Type B pancreatic cell (in vitro differentiated cells): ENCODE measurements around the gene PHLDA1. TPM values are rescaled to one million over a fixed set of nuclear protein-coding genes. Genes with fewer than 3 reads are reported as not detected.

ENCODE experiments used
- DNase-seq: peaks from one replicate; pipeline ENCODE4 v3.0.0; 2021; ENCODE audit warnings: mixed read lengths; ENCODE audit not compliant: unreplicated experiment; ENCODE audit errors: extremely low spot score
- H3K27ac Mint-ChIP-seq: 2 replicates; pipeline ENCODE4 v1.8.0; 2021; ENCODE audit warnings: mild to moderate bottlenecking, mixed read lengths
- H3K27me3 Mint-ChIP-seq: 2 replicates; pipeline ENCODE4 v1.8.0; 2021; ENCODE audit warnings: mixed read lengths
- H3K36me3 Mint-ChIP-seq: 2 replicates; pipeline ENCODE4 v1.8.0; 2021; ENCODE audit warnings: mixed read lengths
- H3K4me1 Mint-ChIP-seq: one replicate; pipeline ENCODE4 v1.8.0; 2021; ENCODE audit warnings: mixed read lengths; ENCODE audit not compliant: unreplicated experiment
- H3K4me3 Mint-ChIP-seq: 2 replicates; pipeline ENCODE4 v1.8.0; 2021; ENCODE audit warnings: mild to moderate bottlenecking, mixed read lengths
- H3K9me3 Mint-ChIP-seq: 2 replicates; pipeline ENCODE4 v1.8.0; 2021; ENCODE audit warnings: mixed read lengths
- CTCF ChIP-seq: fragments of 200-600 bp; sonication (generic); conservative IDR thresholded peaks from 2 replicates; pipeline ENCODE4 v1.5.0; 2021; ENCODE audit warnings: antibody characterized with exemption, mild to moderate bottlenecking
- total RNA-seq: library from RNA; stranded (reverse); gene quantifications from 2 replicates; pipeline ENCODE4 v1.2.1, GENCODE V29; 2021; ENCODE audit warnings: low replicate concordance

The PHLDA1 gene
- total RNA-seq, 1 donor from 2014 or later, result 67.5 TPM

- Mint-ChIP-seq H3K4me1 (no peaks in the 10 kb centered on the region), H3K27me3 (no peaks in the 10 kb centered on the region), H3K36me3 (peaks cover 34% of the 10 kb centered on the region), H3K27ac (no peak overlapping the region), H3K9me3 (no peaks in the 10 kb centered on the region), H3K4me3 (no peak overlapping the region)
- no peak for TF ChIP-seq CTCF
- DNase-seq, result no peak
Observed at GRCh38 chr12:76047742-76048141, 16.2 kb upstream of the PHLDA1 start.

GRCh38 chr12:76047060-76047459 lies 15.5 kb upstream of the PHLDA1 start:
- Mint-ChIP-seq H3K27me3 (no peaks in the 10 kb centered on the region), H3K4me3 (no peak overlapping the region), H3K36me3 (peaks cover 34% of the 10 kb centered on the region), H3K9me3 (no peaks in the 10 kb centered on the region), H3K27ac (no peak overlapping the region), H3K4me1 (no peaks in the 10 kb centered on the region)
- no peak for TF ChIP-seq CTCF
- no peak for DNase-seq

- H3K36me3 Mint-ChIP-seq, result peaks cover 15% of the 10 kb centered on the region
- H3K27me3 Mint-ChIP-seq, result no peaks in the 10 kb centered on the region
- no peaks in the 10 kb centered on the region for H3K4me1 Mint-ChIP-seq
- no peak overlapping the region for H3K27ac Mint-ChIP-seq
- TF ChIP-seq CTCF, result no peak
- H3K4me3 Mint-ChIP-seq, result no peak overlapping the region
- DNase-seq, result no peak
- H3K9me3 Mint-ChIP-seq, result no peaks in the 10 kb centered on the region
Observed at GRCh38 chr12:76043377-76043776, 11.8 kb upstream of the PHLDA1 start.

- Mint-ChIP-seq H3K27ac (no peak overlapping the region), H3K27me3 (no peaks in the 10 kb centered on the region), H3K4me3 (no peak overlapping the region), H3K4me1 (peaks cover 7% of the 10 kb centered on the region), H3K36me3 (peaks cover 15% of the 10 kb centered on the region), H3K9me3 (no peaks in the 10 kb centered on the region)
- no peak for DNase-seq
- no peak for TF ChIP-seq CTCF
Observed at GRCh38 chr12:76042147-76042546, 10.6 kb upstream of the PHLDA1 start.

DNA sequence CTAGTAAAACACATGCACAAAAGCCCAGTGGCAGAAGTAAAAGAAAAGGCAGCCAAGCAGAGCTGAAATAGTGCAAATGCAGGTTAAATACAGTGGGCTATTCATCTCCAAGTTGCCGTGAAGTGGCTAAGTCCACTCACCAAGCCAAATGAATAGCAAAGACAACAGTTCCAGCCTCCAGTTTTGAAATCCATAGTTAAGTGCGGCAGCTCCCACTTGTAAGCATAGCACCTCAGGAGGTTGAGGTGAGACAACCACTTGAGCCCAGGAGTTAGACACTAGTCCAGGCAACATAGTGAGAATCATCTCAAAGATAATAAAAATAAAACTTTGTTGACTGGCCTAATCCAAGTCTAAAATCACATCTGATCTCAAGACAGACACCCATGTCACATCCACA lies 9.8 kb upstream of the PHLDA1 start:
- TF ChIP-seq CTCF, result no peak
- Mint-ChIP-seq H3K36me3 (peaks cover 8% of the 10 kb centered on the region), H3K9me3 (no peaks in the 10 kb centered on the region), H3K4me3 (no peak overlapping the region), H3K4me1 (peaks cover 9% of the 10 kb centered on the region), H3K27me3 (no peaks in the 10 kb centered on the region), H3K27ac (peak overlapping the region; percentile 26)
- no peak for DNase-seq

GRCh38 chr12:76040461-76040860 lies 8.9 kb upstream of the PHLDA1 start:
- Mint-ChIP-seq H3K27me3 (no peaks in the 10 kb centered on the region), H3K4me3 (no peak overlapping the region)

More at GRCh38 chr12:76040461-76040860, 8.9 kb upstream of the PHLDA1 start:
- Mint-ChIP-seq H3K36me3 (peaks cover 8% of the 10 kb centered on the region), H3K27ac (no peak overlapping the region), H3K9me3 (no peaks in the 10 kb centered on the region), H3K4me1 (peaks cover 13% of the 10 kb centered on the region)
- no peak for TF ChIP-seq CTCF
- DNase-seq, result no peak
